Psoas muscle (tissue), 8 donors: ENCODE data around the gene TMEM108. TPM values are rescaled to one million over a fixed set of nuclear protein-coding genes. Genes with fewer than 3 reads are reported as not detected.

Source experiments
- ATAC-seq, 4 donors: fragments of 200-7000 bp; cut with Tn5 transposase; one replicate each; pipeline ENCODE4 v1.9.1; 2020; ENCODE audit warnings: moderate library complexity in 3 of 4, mild to moderate bottlenecking in 2 of 4
- DNase-seq, 2 donors: peaks; one replicate each; pipeline ENCODE4 v3.0.0-alpha.2; 2020
- H3K27ac ChIP-seq: fragments of 200-600 bp; one replicate; pipeline ENCODE4 v1.8.0; 2022
- H3K27me3 ChIP-seq, 3 donors: fragments of 200-600 bp in 1 of 3; one replicate each; pipeline versions ENCODE4 v1.6.1 to v1.8.0; 2013 to 2022; ENCODE audit warnings: low read length in 2 of 3, mild to moderate bottlenecking in 2 of 3, moderate library complexity in 1 of 3; ENCODE audit not compliant: insufficient read depth in 3 of 3
- H3K36me3 ChIP-seq, 2 donors: fragments of 200-600 bp in 1 of 2; one replicate each; pipeline versions ENCODE4 v1.6.1 to v1.8.0; 2013 to 2022; ENCODE audit warnings: low read depth in 1 of 2, mild to moderate bottlenecking in 1 of 2, moderate library complexity in 1 of 2; ENCODE audit not compliant: insufficient read depth in 1 of 2
- H3K4me1 ChIP-seq: fragments of 200-600 bp; one replicate; pipeline ENCODE4 v1.8.0; 2022
- H3K4me3 ChIP-seq: fragments of 200-600 bp; one replicate; pipeline ENCODE4 v1.8.0; 2022; ENCODE audit warnings: mild to moderate bottlenecking
- H3K9me3 ChIP-seq: fragments of 200-600 bp; one replicate; pipeline ENCODE4 v1.8.0; 2022
- WGBS, 3 donors: extraction: QIAGEN DNeasy Blood & Tissue Kit; methylation state at CpG; one replicate each; pipeline versions ENCODE4 v1.1.6 to v1.1.7; 2013; 5-methylcytosine and 5-hydroxymethylcytosine counted together
- intact Hi-C, 2 donors: fragments of 100-400 bp; cut with DNase I; formaldehyde crosslinking; loops; one replicate each; pipeline versions ENCODE4 v1.11.0 to v1.14.2; 2022
- polyA plus RNA-seq, 3 donors: library from polyadenylated mRNA; stranded (reverse); fragments of 200-250 nt; gene quantifications; one replicate each; pipeline ENCODE4 v1.2.3, GENCODE V29; 2013
- total RNA-seq, 4 donors: library from RNA; stranded (reverse); fragmentation: NEBNext Ultra II Directional in 2 of 4; extraction: Animal tissue kit (Norgen Biotek cat#: 25700) in 2 of 4; gene quantifications; one replicate each; pipeline versions ENCODE4 v1.2.1 to v1.2.4, GENCODE V29; 2021 to 2023
- TF ChIP-seq, protein P1 (sequence below): fragments of 200-600 bp; IDR thresholded peaks from one replicate; pipeline ENCODE4 v1.8.0; 2022; ENCODE audit warnings: antibody characterized with exemption
- donor health status: healthy with polysubstance abuse.
- donor health status: DM: no; HTN: no; CAD: no; lungs with moderate emphysema.
- donor health status: Bipolar disorder and iron deficiency.
- donor health status: healthy.
- donor health status: DM: yes; HTN: yes; CAD: no.
- donor health status: DM: no; HTN: no; CAD: no.
- donor health status: DM: no; HTN: no; CAD: no.
- donor health status: DM: yes; HTN: yes; CAD: no.

The TMEM108 gene
- total and polyA plus RNA-seq, 7 donors, result 2.4 to 10.5 (median 6.5) TPM

DNA sequence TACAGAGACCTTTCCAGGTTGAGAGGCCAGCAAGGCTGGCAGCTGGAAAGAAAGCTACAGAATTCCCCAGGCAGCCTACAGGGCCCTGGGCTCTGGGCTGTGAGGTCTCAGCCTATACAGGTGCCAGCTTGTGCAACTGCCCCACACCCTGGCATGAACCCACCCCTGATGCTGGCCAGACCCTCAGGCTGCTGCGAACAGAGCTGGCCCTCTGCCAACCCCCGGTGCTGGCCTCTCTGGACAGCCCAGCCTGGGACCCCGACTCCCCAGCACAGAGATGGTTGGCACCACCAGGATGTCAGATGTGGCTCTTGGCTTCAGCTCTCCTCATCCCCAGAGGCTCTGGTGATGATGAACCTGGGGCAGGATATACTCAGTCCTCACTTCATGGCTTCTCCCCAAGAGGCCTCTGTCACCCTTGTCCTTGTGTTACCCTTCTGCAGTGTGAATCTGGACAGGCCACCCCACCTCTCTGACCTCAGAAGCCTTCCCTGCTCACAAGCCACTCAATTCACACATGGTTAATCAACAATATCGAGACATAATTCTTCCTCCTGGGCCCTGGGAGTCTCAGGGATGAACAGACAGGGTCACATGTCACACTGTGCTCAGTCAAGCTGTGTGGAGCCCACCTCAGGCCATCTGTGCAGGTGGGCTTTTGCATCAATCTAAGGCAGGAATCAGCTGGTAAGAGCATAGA lies 350.7 kb downstream of the TMEM108 start:
- ATAC-seq (no peak), DNase-seq (no peak)
- H3K36me3 ChIP-seq, result no peaks in the 10 kb centered on the region
- no peaks in the 10 kb centered on the region for H3K9me3 ChIP-seq
- TF ChIP-seq, protein P1, sequence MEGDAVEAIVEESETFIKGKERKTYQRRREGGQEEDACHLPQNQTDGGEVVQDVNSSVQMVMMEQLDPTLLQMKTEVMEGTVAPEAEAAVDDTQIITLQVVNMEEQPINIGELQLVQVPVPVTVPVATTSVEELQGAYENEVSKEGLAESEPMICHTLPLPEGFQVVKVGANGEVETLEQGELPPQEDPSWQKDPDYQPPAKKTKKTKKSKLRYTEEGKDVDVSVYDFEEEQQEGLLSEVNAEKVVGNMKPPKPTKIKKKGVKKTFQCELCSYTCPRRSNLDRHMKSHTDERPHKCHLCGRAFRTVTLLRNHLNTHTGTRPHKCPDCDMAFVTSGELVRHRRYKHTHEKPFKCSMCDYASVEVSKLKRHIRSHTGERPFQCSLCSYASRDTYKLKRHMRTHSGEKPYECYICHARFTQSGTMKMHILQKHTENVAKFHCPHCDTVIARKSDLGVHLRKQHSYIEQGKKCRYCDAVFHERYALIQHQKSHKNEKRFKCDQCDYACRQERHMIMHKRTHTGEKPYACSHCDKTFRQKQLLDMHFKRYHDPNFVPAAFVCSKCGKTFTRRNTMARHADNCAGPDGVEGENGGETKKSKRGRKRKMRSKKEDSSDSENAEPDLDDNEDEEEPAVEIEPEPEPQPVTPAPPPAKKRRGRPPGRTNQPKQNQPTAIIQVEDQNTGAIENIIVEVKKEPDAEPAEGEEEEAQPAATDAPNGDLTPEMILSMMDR, result no peak
- no peak overlapping the region for H3K4me3 ChIP-seq
- 48 to 56% (median 50%) methylated on average over 4 of the region's 4 CpGs for WGBS, 3 donors
- intact Hi-C loops, result loop anchor here in 1 of 2 donors (5.0 kb wide), 1 partner anchor 33 kb away; no protein-coding TSS in a partner anchor
- no peaks in the 10 kb centered on the region for H3K27me3 ChIP-seq
- H3K4me1 ChIP-seq, result peaks cover 9% of the 10 kb centered on the region
- no peak overlapping the region for H3K27ac ChIP-seq

DNA sequence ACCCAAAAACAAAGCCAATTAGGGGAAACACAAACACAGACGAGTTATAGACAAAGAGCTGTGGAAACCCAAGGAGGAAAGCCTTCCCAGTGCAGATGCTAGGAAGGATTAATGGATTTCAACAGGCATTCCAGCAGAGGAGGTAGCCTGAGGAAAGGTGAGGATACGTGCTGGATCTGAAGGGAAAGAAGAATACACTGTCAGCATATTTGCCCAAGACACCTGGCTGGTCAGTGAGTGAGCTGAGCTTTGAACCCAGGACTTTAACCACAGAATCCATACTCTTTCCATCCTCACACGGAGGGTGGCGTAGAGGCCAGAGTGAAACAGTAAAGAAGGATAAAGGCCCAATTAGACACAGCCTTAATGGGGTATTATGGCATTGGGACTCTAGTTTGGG lies 352.5 kb downstream of the TMEM108 start:
- TF ChIP-seq, protein P1, result no peak
- ATAC-seq (no peak), DNase-seq (no peak)
- 88 to 96% (median 91%) methylated on average over 4 of the region's 4 CpGs for WGBS, 3 donors
- no peaks in the 10 kb centered on the region for H3K36me3 ChIP-seq
- H3K27ac ChIP-seq, result no peak overlapping the region
- H3K4me3 ChIP-seq, result no peak overlapping the region
- H3K4me1 ChIP-seq, result peaks cover 5% of the 10 kb centered on the region
- no peaks in the 10 kb centered on the region for H3K9me3 ChIP-seq
- intact Hi-C loops, result no loop called here
- no peaks in the 10 kb centered on the region for H3K27me3 ChIP-seq

DNA sequence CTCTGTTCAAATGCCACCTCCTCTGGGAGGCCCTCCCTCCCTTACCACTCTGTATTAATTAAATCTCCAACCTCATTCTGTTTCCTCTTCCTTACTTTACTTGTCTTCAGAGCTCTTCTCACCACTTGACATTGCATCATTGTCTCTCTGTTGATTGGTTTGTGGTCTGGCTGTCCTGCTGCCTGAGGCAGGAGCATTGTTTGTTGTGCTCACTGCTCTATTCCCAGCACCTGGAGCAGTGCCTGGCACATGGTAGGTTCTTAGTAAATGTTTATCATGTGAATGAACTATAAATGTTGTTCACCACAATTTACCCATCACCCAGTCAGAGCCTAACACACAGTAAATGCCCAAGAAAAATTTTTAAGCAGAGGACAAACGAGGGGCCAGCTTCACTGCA lies 355.0 kb downstream of the TMEM108 start:
- Histone ChIP-seq H3K9me3 (no peaks in the 10 kb centered on the region), H3K27ac (no peak overlapping the region), H3K27me3 (no peaks in the 10 kb centered on the region), H3K4me3 (no peak overlapping the region), H3K4me1 (peaks cover 5% of the 10 kb centered on the region), H3K36me3 (no peaks in the 10 kb centered on the region)
- 71 to 84% (median 79%) methylated on average over 1 of the region's 1 CpG for WGBS, 3 donors
- DNase-seq (no peak), ATAC-seq (peak; percentile 55 to 83 (median 76))
- TF ChIP-seq, protein P1, result no peak
- intact Hi-C loops, result no loop called here

DNA sequence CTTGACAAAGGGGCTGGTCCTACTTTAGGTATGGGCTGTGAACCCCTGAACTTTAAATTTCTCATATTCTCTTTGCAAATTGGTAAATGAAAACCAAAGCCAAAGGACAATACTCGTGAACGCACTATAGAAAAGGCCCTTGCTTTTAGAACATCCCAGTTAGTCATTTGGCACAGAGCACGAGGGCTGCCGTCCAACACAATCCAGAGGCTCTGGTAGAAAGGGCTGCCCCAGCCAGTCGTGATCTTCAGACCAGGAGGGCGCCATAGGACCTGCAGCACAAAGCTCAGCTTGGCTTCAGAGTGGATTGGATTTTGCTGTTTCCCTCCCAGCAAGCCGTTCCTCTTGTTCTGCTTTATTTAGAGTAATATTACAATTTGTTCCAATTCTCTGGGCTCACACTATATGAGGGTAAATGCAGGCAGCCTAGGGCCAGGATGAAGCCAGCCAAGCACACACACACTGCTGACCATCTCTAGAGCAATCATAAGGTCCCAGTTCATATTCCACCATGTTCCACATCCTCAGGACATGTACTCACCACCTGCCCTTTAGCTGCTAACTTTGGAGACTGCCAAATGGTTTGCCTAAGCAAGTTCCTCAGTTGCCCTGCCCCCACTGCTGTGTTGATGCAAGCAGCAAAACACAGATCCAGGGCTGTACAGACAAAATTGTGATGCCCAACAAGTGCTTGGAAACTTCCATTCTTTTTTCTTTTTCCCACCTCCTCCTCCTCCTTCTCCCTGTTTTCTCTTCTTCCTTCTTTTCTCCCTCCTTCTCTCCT lies 355.7 kb downstream of the TMEM108 start:
- peak in 1 of 2 donors; percentile 33 for DNase-seq

More for the DNA sequence above, 355.7 kb downstream of the TMEM108 start:
- Histone ChIP-seq H3K4me1 (peaks cover 5% of the 10 kb centered on the region), H3K36me3 (no peaks in the 10 kb centered on the region), H3K27ac (no peak overlapping the region), H3K4me3 (no peak overlapping the region), H3K9me3 (no peaks in the 10 kb centered on the region), H3K27me3 (no peaks in the 10 kb centered on the region)
- intact Hi-C loops, result no loop called here
- TF ChIP-seq, protein P1, result no peak
- peak; percentile 39 to 80 (median 62) for ATAC-seq
- 35 to 47% (median 35%) methylated on average over 7 of the region's 7 CpGs for WGBS, 3 donors
